K562 (cell line): ENCODE results near the gene EGFL7. TPM values are rescaled to one million over a fixed set of nuclear protein-coding genes. Genes with fewer than 3 reads are reported as not detected.
A peak's percentile ranks its signal among the peaks of the same experiment; 100 is the strongest.

ENCODE experiments used
- BMI1 ChIP-seq: fragments of 150-350 bp; IDR thresholded peaks from 2 replicates; pipeline ENCODE4 v1.6.1; 2014; ENCODE audit warnings: low read length
- CEBPG ChIP-seq, 3 experiments: fragments of 200-800 bp in 1 of 3; sonication (Bioruptor generic) in 1 of 3; sonication (generic) in 1 of 3; formaldehyde crosslinking in 1 of 3; IDR thresholded peaks in 2 of 3; conservative IDR thresholded peaks in 1 of 3; 2 replicates each; pipeline versions ENCODE4 v1.6.1 to v1.8.0; 2016 to 2022; ENCODE audit warnings: missing compliant biosample characterization in 2 of 3, missing genetic modification characterization in 2 of 3, mild to moderate bottlenecking in 1 of 3, missing genetic modification reagents in 1 of 3
- ESRRA ChIP-seq: fragments of 450-650 bp; IDR thresholded peaks from 2 replicates; pipeline ENCODE4 v1.6.1; 2014; ENCODE audit warnings: low read depth, mild to moderate bottlenecking, moderate library complexity, borderline replicate concordance
- LARP7 ChIP-seq: fragments of 450-650 bp; IDR thresholded peaks from 2 replicates; pipeline ENCODE4 v1.6.1; 2016
- MAFK ChIP-seq: IDR thresholded peaks from 2 replicates; pipeline ENCODE4 v1.6.1; 2011; ENCODE audit warnings: low read length, improper control_type of control experiment
- MLX ChIP-seq, 2 experiments: fragments of 450-650 bp in 1 of 2; sonication (generic) in 1 of 2; formaldehyde crosslinking; conservative IDR thresholded peaks; 2 replicates each; pipeline versions ENCODE4 v1.4.0 to v1.8.1; 2020 to 2022; ENCODE audit warnings: mild to moderate bottlenecking in 1 of 2, missing genetic modification reagents in 1 of 2
- MTA2 ChIP-seq: fragments of 450-650 bp; IDR thresholded peaks from 2 replicates; pipeline ENCODE4 v1.6.1; 2016; ENCODE audit warnings: low read depth
- MTA3 ChIP-seq: fragments of 450-650 bp; formaldehyde crosslinking; IDR thresholded peaks from 2 replicates; pipeline ENCODE4 v1.6.1; 2017; ENCODE audit warnings: mild to moderate bottlenecking, borderline replicate concordance
- NFE2 ChIP-seq: IDR thresholded peaks from 2 replicates; pipeline ENCODE4 v1.6.1; 2014; ENCODE audit warnings: antibody characterized with exemption, low read depth
- ZNF217 ChIP-seq: sonication (generic); formaldehyde crosslinking; IDR thresholded peaks from 2 replicates; pipeline ENCODE4 v1.8.0; 2022; ENCODE audit warnings: mild to moderate bottlenecking, missing genetic modification reagents
- ZNF232 ChIP-seq: sonication (generic); formaldehyde crosslinking; IDR thresholded peaks from 2 replicates; pipeline ENCODE4 v1.8.0; 2022; ENCODE audit warnings: mild to moderate bottlenecking, missing genetic modification reagents
- ZNF507 ChIP-seq: conservative IDR thresholded peaks from 2 replicates; pipeline ENCODE4 v1.6.1; 2017; ENCODE audit warnings: missing genetic modification characterization, missing compliant biosample characterization
- ZNF780A ChIP-seq: fragments of 250-450 bp; sonication (Bioruptor Pico); IDR thresholded peaks from 2 replicates; pipeline ENCODE4 v1.5.0; 2021; ENCODE audit warnings: mild to moderate bottlenecking
- polyA plus RNA-seq, 8 experiments: library from polyadenylated mRNA; depleted of rRNA in 4 of 8; stranded (reverse) in 5 of 8; unstranded in 3 of 8; fragments of >200 nt; fragmentation: Nextera tagmentation in 2 of 8; fragmentation: Illumina TruSeq in 1 of 8; extraction: Ambion mirVana in 2 of 8; extraction: Trizol in 1 of 8; gene quantifications; 2 replicates each; pipeline versions ENCODE4 v1.2.1 to v1.2.3, GENCODE V29; 2011 to 2014; ENCODE audit warnings: inconsistent platforms in 1 of 8, missing spikeins in 1 of 8
- total RNA-seq, 7 experiments: library from RNA; depleted of rRNA in 6 of 7; stranded (reverse); fragments of >200 nt in 6 of 7; fragmentation: Illumina TruSeq in 2 of 7; extraction: Trizol in 2 of 7; gene quantifications; 2 replicates each; pipeline versions ENCODE4 v1.2.1 to v1.2.3, GENCODE V29; 2011 to 2021; ENCODE audit warnings: low replicate concordance in 1 of 7
- TF ChIP-seq, protein P1 (sequence below): IDR thresholded peaks from 2 replicates; pipeline ENCODE4 v1.6.1; 2011; ENCODE audit warnings: borderline replicate concordance, low read depth, mild to moderate bottlenecking, moderate library complexity, low read length; ENCODE audit not compliant: insufficient read depth, poor library complexity, severe bottlenecking
- TF ChIP-seq, protein P2 (sequence below): sonication (generic); formaldehyde crosslinking; IDR thresholded peaks from 2 replicates; pipeline ENCODE4 v1.8.0; 2022; ENCODE audit warnings: mild to moderate bottlenecking, missing genetic modification reagents
- TF ChIP-seq, protein P3 (sequence below), 2 experiments: fragments of 450-650 bp; conservative IDR thresholded peaks; 2 replicates each; pipeline ENCODE4 v1.6.1; 2017; ENCODE audit warnings: mild to moderate bottlenecking in 2 of 2, moderate library complexity in 2 of 2

EGFL7 gene
- total and polyA plus RNA-seq, 9 of the 15 experiments (the other 6 are each of a cell fraction or from before 2014, with no cell fraction given): 1.5 to 286 (median 55.5) TPM

DNA sequence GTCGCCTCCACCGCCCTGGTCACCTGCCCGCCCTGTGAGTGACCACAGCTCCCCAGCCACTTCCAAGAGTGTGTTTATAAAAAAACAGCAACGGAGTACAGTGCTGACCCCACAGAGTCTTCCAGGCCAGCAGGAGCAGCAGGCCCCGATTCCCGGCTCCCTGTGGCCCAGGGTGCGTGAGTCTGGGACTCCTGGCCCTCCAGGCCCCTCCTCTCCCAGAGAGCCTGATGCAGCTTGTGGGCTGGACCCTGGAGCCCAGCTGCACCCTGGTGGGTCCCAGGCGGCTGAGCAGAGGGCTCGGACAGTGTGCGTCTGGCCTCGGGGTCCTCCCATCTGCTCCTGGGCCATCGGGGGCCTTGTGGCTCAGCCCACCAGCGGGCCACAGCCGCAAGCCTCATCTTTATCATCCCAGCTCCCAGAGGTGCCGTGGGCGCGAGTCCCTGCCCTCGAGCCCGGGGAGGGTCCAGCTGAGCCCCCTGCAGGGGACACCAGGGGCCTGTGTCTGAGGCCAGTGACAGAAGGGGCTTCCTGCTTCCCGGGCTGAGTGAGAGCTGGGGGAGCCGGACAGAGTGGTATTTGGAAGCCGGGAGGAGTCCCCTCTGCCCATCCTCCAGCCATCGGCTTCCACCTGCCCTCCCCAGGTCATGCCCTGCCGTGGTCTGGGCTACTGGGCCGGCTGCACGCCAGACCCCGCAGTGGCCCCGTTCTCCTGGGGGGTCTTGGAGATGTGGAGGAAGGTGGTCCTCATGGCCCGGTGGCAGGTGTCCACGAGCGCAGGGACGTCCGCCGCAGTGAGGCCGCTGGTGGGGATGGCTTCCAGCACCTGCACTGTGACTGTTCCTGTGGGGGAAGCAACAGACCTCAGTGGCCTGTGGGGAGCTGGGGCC is 10.6 kb downstream of the EGFL7 start (continued):
- TF ChIP-seq, protein P1, sequence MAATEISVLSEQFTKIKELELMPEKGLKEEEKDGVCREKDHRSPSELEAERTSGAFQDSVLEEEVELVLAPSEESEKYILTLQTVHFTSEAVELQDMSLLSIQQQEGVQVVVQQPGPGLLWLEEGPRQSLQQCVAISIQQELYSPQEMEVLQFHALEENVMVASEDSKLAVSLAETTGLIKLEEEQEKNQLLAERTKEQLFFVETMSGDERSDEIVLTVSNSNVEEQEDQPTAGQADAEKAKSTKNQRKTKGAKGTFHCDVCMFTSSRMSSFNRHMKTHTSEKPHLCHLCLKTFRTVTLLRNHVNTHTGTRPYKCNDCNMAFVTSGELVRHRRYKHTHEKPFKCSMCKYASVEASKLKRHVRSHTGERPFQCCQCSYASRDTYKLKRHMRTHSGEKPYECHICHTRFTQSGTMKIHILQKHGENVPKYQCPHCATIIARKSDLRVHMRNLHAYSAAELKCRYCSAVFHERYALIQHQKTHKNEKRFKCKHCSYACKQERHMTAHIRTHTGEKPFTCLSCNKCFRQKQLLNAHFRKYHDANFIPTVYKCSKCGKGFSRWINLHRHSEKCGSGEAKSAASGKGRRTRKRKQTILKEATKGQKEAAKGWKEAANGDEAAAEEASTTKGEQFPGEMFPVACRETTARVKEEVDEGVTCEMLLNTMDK: no peak
- TF ChIP-seq ZNF217 (CRISPR knock-in tag) (no peak), MLX (CRISPR knock-in tag; conservative IDR thresholded peaks at IDR 0.05) (0 out of 4 replicates have a peak, but pooled peaks of 1 of the 2 experiments have one; percentile 42), ESRRA (no peak), ZNF507 (tag) (no peak), MTA3 (no peak; the same call in 1 of the 2 replicates), NFE2 (no peak), CEBPG (CRISPR knock-in tag; IDR thresholded peaks at IDR 0.05) (no peak), CEBPG (tag; conservative IDR thresholded peaks at IDR 0.05 in 1 of 2, IDR thresholded peaks at IDR 0.05 in 1 of 2) (no peak), BMI1 (no peak), MTA2 (no peak; the same call in 1 of the 2 replicates), LARP7 (no peak), ZNF780A (no peak; the same call in 1 of the 2 replicates), MAFK (0 out of 2 replicates have a peak, but pooled peaks have one; percentile 17), ZNF232 (CRISPR knock-in tag) (no peak)
- TF ChIP-seq, protein P2, sequence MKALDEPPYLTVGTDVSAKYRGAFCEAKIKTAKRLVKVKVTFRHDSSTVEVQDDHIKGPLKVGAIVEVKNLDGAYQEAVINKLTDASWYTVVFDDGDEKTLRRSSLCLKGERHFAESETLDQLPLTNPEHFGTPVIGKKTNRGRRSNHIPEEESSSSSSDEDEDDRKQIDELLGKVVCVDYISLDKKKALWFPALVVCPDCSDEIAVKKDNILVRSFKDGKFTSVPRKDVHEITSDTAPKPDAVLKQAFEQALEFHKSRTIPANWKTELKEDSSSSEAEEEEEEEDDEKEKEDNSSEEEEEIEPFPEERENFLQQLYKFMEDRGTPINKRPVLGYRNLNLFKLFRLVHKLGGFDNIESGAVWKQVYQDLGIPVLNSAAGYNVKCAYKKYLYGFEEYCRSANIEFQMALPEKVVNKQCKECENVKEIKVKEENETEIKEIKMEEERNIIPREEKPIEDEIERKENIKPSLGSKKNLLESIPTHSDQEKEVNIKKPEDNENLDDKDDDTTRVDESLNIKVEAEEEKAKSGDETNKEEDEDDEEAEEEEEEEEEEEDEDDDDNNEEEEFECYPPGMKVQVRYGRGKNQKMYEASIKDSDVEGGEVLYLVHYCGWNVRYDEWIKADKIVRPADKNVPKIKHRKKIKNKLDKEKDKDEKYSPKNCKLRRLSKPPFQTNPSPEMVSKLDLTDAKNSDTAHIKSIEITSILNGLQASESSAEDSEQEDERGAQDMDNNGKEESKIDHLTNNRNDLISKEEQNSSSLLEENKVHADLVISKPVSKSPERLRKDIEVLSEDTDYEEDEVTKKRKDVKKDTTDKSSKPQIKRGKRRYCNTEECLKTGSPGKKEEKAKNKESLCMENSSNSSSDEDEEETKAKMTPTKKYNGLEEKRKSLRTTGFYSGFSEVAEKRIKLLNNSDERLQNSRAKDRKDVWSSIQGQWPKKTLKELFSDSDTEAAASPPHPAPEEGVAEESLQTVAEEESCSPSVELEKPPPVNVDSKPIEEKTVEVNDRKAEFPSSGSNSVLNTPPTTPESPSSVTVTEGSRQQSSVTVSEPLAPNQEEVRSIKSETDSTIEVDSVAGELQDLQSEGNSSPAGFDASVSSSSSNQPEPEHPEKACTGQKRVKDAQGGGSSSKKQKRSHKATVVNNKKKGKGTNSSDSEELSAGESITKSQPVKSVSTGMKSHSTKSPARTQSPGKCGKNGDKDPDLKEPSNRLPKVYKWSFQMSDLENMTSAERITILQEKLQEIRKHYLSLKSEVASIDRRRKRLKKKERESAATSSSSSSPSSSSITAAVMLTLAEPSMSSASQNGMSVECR: no peak
- TF ChIP-seq, protein P3, sequence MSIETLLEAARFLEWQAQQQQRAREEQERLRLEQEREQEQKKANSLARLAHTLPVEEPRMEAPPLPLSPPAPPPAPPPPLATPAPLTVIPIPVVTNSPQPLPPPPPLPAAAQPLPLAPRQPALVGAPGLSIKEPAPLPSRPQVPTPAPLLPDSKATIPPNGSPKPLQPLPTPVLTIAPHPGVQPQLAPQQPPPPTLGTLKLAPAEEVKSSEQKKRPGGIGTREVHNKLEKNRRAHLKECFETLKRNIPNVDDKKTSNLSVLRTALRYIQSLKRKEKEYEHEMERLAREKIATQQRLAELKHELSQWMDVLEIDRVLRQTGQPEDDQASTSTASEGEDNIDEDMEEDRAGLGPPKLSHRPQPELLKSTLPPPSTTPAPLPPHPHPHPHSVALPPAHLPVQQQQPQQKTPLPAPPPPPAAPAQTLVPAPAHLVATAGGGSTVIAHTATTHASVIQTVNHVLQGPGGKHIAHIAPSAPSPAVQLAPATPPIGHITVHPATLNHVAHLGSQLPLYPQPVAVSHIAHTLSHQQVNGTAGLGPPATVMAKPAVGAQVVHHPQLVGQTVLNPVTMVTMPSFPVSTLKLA (conservative IDR thresholded peaks at IDR 0.05): peak in 1 of 2 experiments; percentile 25; a peak in 2 of 4 replicates
